CD4-positive, alpha-beta memory T cell (primary cell): ENCODE results near the gene BICDL1. TPM values are rescaled to one million over a fixed set of nuclear protein-coding genes. Genes with fewer than 3 reads are reported as not detected.
A peak's percentile ranks its signal among the peaks of the same experiment; 100 is the strongest.

Experiments used
- CTCF ChIA-PET: fragments of 350-600 bp; sonication (Branson Sonifier 250); formaldehyde crosslinking; loops from one replicate; lab custom pipeline; 2021; ENCODE audit warnings: inconsistent platforms; ENCODE audit not compliant: partially characterized antibody; lab: Charles Lee
- POLR2A ChIA-PET: fragments of 350-600 bp; sonication (Branson Sonifier 250); formaldehyde crosslinking; loops from one replicate; lab custom pipeline; 2021; ENCODE audit not compliant: partially characterized antibody; lab: Charles Lee
- DNase-seq, 5 donors: peaks; one replicate each; pipeline versions ENCODE4 v3.0.0 to v3.0.0-alpha.2; 2020 to 2022; ENCODE audit warnings: mixed read lengths in 1 of 5
- H3K27ac ChIP-seq: one replicate; pipeline ENCODE4 v1.7.0; 2013; ENCODE audit warnings: low read depth, low read length
- H3K27me3 ChIP-seq: 2 replicates; pipeline ENCODE4 v1.7.0; 2013; ENCODE audit warnings: mild to moderate bottlenecking, low read length, moderate library complexity; ENCODE audit not compliant: insufficient read depth
- H3K36me3 ChIP-seq: 2 replicates; pipeline ENCODE4 v1.7.0; 2013; ENCODE audit warnings: mild to moderate bottlenecking, low read length, moderate library complexity; ENCODE audit not compliant: insufficient read depth
- H3K4me1 ChIP-seq: 2 replicates; pipeline ENCODE4 v1.7.0; 2013; ENCODE audit warnings: mild to moderate bottlenecking, low read length, moderate library complexity; ENCODE audit not compliant: insufficient read depth
- H3K4me3 ChIP-seq, 2 donors: one replicate each; pipeline ENCODE4 v1.7.0; 2013; ENCODE audit warnings: low read length in 2 of 2, mild to moderate bottlenecking in 1 of 2
- H3K9me3 ChIP-seq, 2 donors: one replicate each; pipeline ENCODE4 v1.7.0; 2013; ENCODE audit warnings: low read length in 2 of 2, control low read depth in 1 of 2; ENCODE audit not compliant: control insufficient read depth in 1 of 2
- H3K27ac Mint-ChIP-seq, 7 donors: one replicate each; pipeline ENCODE4 v1.8.0; 2020 to 2021; ENCODE audit warnings: mixed read lengths in 7 of 7, mild to moderate bottlenecking in 6 of 7, inconsistent platforms in 3 of 7, moderate library complexity in 3 of 7
- H3K27me3 Mint-ChIP-seq, 2 donors: one replicate each; pipeline ENCODE4 v1.8.0; 2020 to 2021; ENCODE audit warnings: mixed read lengths in 2 of 2
- H3K36me3 Mint-ChIP-seq, 2 donors: one replicate each; pipeline ENCODE4 v1.8.0; 2020 to 2021; ENCODE audit warnings: mixed read lengths in 2 of 2, inconsistent platforms in 1 of 2, mild to moderate bottlenecking in 1 of 2
- H3K4me1 Mint-ChIP-seq, 4 donors: one replicate each; pipeline ENCODE4 v1.8.0; 2020 to 2021; ENCODE audit warnings: mixed read lengths in 4 of 4, mild to moderate bottlenecking in 1 of 4
- H3K4me3 Mint-ChIP-seq, 8 donors: one replicate each; pipeline ENCODE4 v1.8.0; 2020 to 2021; ENCODE audit warnings: mixed read lengths in 8 of 8, mild to moderate bottlenecking in 7 of 8, moderate library complexity in 6 of 8, inconsistent platforms in 3 of 8
- H3K9me3 Mint-ChIP-seq, 8 donors: one replicate each; pipeline ENCODE4 v1.8.0; 2020 to 2021; ENCODE audit warnings: mixed read lengths in 8 of 8, mild to moderate bottlenecking in 5 of 8, inconsistent platforms in 3 of 8, moderate library complexity in 1 of 8
- intact Hi-C: fragments of 100-400 bp; cut with micrococcal nuclease; formaldehyde crosslinking; loops from one replicate; pipeline ENCODE4 v1.15.1; 2023
- polyA plus RNA-seq, 2 donors: library from polyadenylated mRNA; unstranded; fragments of 300-500 nt; fragmentation: Illumina TruSeq; gene quantifications; one replicate each; pipeline ENCODE4 v1.2.3, GENCODE V29; 2021
- total RNA-seq, 2 experiments: library from RNA; stranded (reverse); gene quantifications; one replicate each; pipeline ENCODE4 v1.2.3, GENCODE V29; 2021

BICDL1 gene
- total and polyA plus RNA-seq, 4 experiments from 2014 or later: 2.3 to 153 (median 73.2) TPM

GRCh38 chr12:120048263-120048662 lies 59.2 kb downstream of the BICDL1 start:
- H3K27me3 ChIP-seq: no peaks in the 10 kb centered on the region
- H3K9me3 ChIP-seq: no peaks in the 10 kb centered on the region
- intact Hi-C loops: loop anchor here (2.0 kb wide), 1 partner anchor 41 kb away; no protein-coding TSS in a partner anchor
- peak overlapping the region; percentile 77 to 94 (median 90) for H3K27ac Mint-ChIP-seq
- peaks cover 35% of the 10 kb centered on the region for H3K4me1 ChIP-seq
- H3K27me3 Mint-ChIP-seq: no peaks in the 10 kb centered on the region
- H3K4me3 ChIP-seq: no peak overlapping the region
- peak in 4 of 5 donors; percentile 9 to 33 (median 14) for DNase-seq
- peaks cover 13 to 32% of the 10 kb centered on the region in 2 donors for H3K36me3 Mint-ChIP-seq
- peaks cover 28 to 40% (median 35%) of the 10 kb centered on the region in 4 donors for H3K4me1 Mint-ChIP-seq
- ChIA-PET POLR2A (interaction anchor here (0.9 to 3.4 kb wide), 7 partner anchors 14 to 59 kb away, joined by 3 to 27 read pairs (median 6); partner anchors contain the start of gene BICDL1), CTCF (interaction anchor here (0.9 to 1.5 kb wide), 4 partner anchors 20 to 58 kb away, joined by 3 to 4 read pairs (median 4); no protein-coding TSS in a partner anchor)
- peak overlapping the region; percentile 37 for H3K27ac ChIP-seq
- peaks cover 0 to 3% (median 0%) of the 10 kb centered on the region in 8 donors for H3K9me3 Mint-ChIP-seq
- H3K4me3 Mint-ChIP-seq: peak overlapping the region in 6 of 8 donors; percentile 5 to 64 (median 53)
- no peaks in the 10 kb centered on the region for H3K36me3 ChIP-seq

GRCh38 chr12:120049426-120049825 lies 60.4 kb downstream of the BICDL1 start:
- ChIA-PET POLR2A (interaction anchor here (2.2 to 2.5 kb wide), 2 partner anchors 36 to 42 kb away, joined by 6 to 10 read pairs; no protein-coding TSS in a partner anchor), CTCF (no interaction called here)
- H3K4me3 ChIP-seq: no peak overlapping the region
- H3K4me3 Mint-ChIP-seq: peak overlapping the region in 1 of 8 donors; percentile 4
- no peaks in the 10 kb centered on the region for H3K9me3 ChIP-seq
- H3K27ac ChIP-seq: no peak overlapping the region
- intact Hi-C loops: loop anchor here (2.0 kb wide), 1 partner anchor 43 kb away; no protein-coding TSS in a partner anchor
- no peaks in the 10 kb centered on the region for H3K36me3 ChIP-seq
- H3K36me3 Mint-ChIP-seq: peaks cover 16 to 28% of the 10 kb centered on the region in 2 donors
- DNase-seq: no peak
- peak overlapping the region in 6 of 7 donors; percentile 5 to 89 (median 12) for H3K27ac Mint-ChIP-seq
- H3K27me3 ChIP-seq: no peaks in the 10 kb centered on the region
- peaks cover 28 to 42% (median 39%) of the 10 kb centered on the region in 4 donors for H3K4me1 Mint-ChIP-seq
- H3K4me1 ChIP-seq: peaks cover 35% of the 10 kb centered on the region
- peaks cover 0 to 2% (median 0%) of the 10 kb centered on the region in 8 donors for H3K9me3 Mint-ChIP-seq
- no peaks in the 10 kb centered on the region for H3K27me3 Mint-ChIP-seq

DNA sequence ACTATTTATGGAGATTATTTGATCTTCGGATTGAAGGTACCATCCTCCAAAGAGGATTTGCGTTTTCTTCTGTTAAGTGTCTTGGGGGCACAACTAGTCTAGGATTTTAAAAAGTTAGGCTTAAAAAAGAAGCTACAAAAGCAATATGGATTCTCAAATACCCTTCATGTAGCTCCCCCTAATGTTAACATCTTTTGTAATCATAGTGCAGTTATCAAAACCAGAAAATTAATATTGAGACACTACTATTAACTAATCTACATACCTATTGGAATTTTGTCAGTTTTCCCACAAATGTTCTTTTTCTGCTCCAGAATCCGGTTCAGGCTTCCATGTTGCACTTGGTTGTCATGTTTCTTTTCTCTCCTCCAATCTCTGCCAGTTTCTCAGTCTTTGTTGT lies 62.5 kb downstream of the BICDL1 start:
- Mint-ChIP-seq H3K27me3 (no peaks in the 10 kb centered on the region), H3K9me3 (no peaks in the 10 kb centered on the region), H3K36me3 (peaks cover 18 to 20% of the 10 kb centered on the region in 2 donors), H3K27ac (no peak overlapping the region), H3K4me3 (no peak overlapping the region), H3K4me1 (peaks cover 28 to 36% (median 35%) of the 10 kb centered on the region in 4 donors)
- H3K4me1 ChIP-seq: peaks cover 33% of the 10 kb centered on the region
- intact Hi-C loops: no loop called here
- POLR2A ChIA-PET: no interaction called here
- no peak overlapping the region for H3K4me3 ChIP-seq
- H3K27ac ChIP-seq: no peak overlapping the region
- H3K36me3 ChIP-seq: no peaks in the 10 kb centered on the region
- no peaks in the 10 kb centered on the region for H3K27me3 ChIP-seq
- CTCF ChIA-PET: no interaction called here
- H3K9me3 ChIP-seq: no peaks in the 10 kb centered on the region
- DNase-seq: no peak

- Histone ChIP-seq H3K9me3 (no peaks in the 10 kb centered on the region), H3K36me3 (no peaks in the 10 kb centered on the region), H3K27ac (no peak overlapping the region), H3K4me3 (no peak overlapping the region), H3K4me1 (peaks cover 5% of the 10 kb centered on the region), H3K27me3 (no peaks in the 10 kb centered on the region)
- POLR2A ChIA-PET: no interaction called here
- no peaks in the 10 kb centered on the region for H3K27me3 Mint-ChIP-seq
- H3K9me3 Mint-ChIP-seq: no peaks in the 10 kb centered on the region
- CTCF ChIA-PET: no interaction called here
- no peak overlapping the region for H3K27ac Mint-ChIP-seq
- DNase-seq: no peak
- H3K4me1 Mint-ChIP-seq: peaks cover 10 to 15% (median 13%) of the 10 kb centered on the region in 4 donors
- no peak overlapping the region for H3K4me3 Mint-ChIP-seq
- peaks cover 18 to 20% of the 10 kb centered on the region in 2 donors for H3K36me3 Mint-ChIP-seq
- intact Hi-C loops: no loop called here
Observed at GRCh38 chr12:120054293-120054692, 65.3 kb downstream of the BICDL1 start.

DNA sequence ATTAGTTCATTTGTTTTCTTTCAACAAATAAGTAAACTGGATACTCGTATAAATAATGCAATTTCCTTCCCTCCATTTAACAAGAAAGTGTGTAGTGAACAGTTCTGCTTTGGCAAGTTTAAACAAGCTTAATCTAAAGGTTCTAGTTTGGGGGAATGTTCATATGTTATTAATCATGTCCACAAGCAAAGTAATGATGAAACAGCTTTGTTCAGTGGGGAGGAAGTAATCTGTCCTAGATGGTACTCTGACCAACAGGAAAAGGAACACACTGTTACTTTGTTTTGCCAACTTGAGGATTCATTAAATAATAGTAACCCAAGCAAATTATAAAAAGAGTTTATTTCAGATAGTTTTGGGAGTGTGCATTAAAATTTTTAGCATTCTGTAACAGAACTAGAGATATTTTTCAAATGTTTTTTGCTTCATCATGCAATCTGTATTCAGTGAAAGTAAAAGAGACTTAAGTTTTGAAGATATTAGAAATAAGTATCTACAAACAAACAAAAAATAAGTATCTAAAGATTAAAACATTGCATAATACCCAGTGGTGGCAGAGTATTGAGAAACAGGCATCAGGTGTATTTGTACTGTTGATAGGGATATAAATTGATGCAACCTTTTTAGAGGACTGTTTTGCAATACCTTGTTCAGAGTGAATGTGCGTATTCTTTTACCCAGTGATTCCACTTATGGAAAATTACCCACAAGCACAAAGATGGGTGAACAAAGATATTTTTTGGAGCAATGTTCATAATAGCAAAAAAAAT lies 66.4 kb downstream of the BICDL1 start:
- no peak for DNase-seq
- H3K9me3 Mint-ChIP-seq: no peaks in the 10 kb centered on the region
- intact Hi-C loops: no loop called here
- no peak overlapping the region for H3K27ac ChIP-seq
- no peaks in the 10 kb centered on the region for H3K4me1 ChIP-seq
- H3K4me1 Mint-ChIP-seq: peaks cover 4 to 11% (median 7%) of the 10 kb centered on the region in 4 donors
- CTCF ChIA-PET: no interaction called here
- H3K27me3 ChIP-seq: no peaks in the 10 kb centered on the region
- no peaks in the 10 kb centered on the region for H3K27me3 Mint-ChIP-seq
- no peak overlapping the region for H3K4me3 Mint-ChIP-seq
- no peak overlapping the region for H3K4me3 ChIP-seq
- POLR2A ChIA-PET: no interaction called here
- H3K36me3 ChIP-seq: no peaks in the 10 kb centered on the region
- peaks cover 18 to 20% of the 10 kb centered on the region in 2 donors for H3K36me3 Mint-ChIP-seq
- H3K9me3 ChIP-seq: no peaks in the 10 kb centered on the region
- no peak overlapping the region for H3K27ac Mint-ChIP-seq

- ChIA-PET POLR2A (interaction anchor here (1.6 kb wide), 1 partner anchor 68 kb away, joined by 4 read pairs; the partner anchor contains the start of gene BICDL1), CTCF (interaction anchor here (1.0 kb wide), 2 partner anchors 14 to 49 kb away, joined by 3 read pairs; no protein-coding TSS in a partner anchor)
- no peaks in the 10 kb centered on the region for H3K27me3 Mint-ChIP-seq
- no peak for DNase-seq
- no peak overlapping the region for H3K4me3 ChIP-seq
- H3K27ac Mint-ChIP-seq: no peak overlapping the region
- intact Hi-C loops: no loop called here
- H3K36me3 Mint-ChIP-seq: peaks cover 16 to 28% of the 10 kb centered on the region in 2 donors
- H3K4me1 ChIP-seq: no peaks in the 10 kb centered on the region
- no peaks in the 10 kb centered on the region for H3K27me3 ChIP-seq
- H3K36me3 ChIP-seq: no peaks in the 10 kb centered on the region
- H3K4me1 Mint-ChIP-seq: peaks cover 4 to 11% (median 7%) of the 10 kb centered on the region in 4 donors
- H3K9me3 Mint-ChIP-seq: no peaks in the 10 kb centered on the region
- H3K27ac ChIP-seq: no peak overlapping the region
- peak overlapping the region in 1 of 8 donors; percentile 42 for H3K4me3 Mint-ChIP-seq
- H3K9me3 ChIP-seq: no peaks in the 10 kb centered on the region
Observed at GRCh38 chr12:120056739-120057138, 67.7 kb downstream of the BICDL1 start.

GRCh38 chr12:120060196-120060595 lies 71.2 kb downstream of the BICDL1 start:
- no peak for DNase-seq
- Histone ChIP-seq H3K27me3 (no peaks in the 10 kb centered on the region), H3K9me3 (no peaks in the 10 kb centered on the region), H3K4me1 (no peaks in the 10 kb centered on the region), H3K27ac (no peak overlapping the region), H3K4me3 (no peak overlapping the region), H3K36me3 (peaks cover under 1% of the 10 kb centered on the region)
- POLR2A ChIA-PET: no interaction called here
- H3K9me3 Mint-ChIP-seq: no peaks in the 10 kb centered on the region
- peaks cover 0 to 3% (median under 1%) of the 10 kb centered on the region in 4 donors for H3K4me1 Mint-ChIP-seq
- no peak overlapping the region for H3K4me3 Mint-ChIP-seq
- CTCF ChIA-PET: no interaction called here
- H3K36me3 Mint-ChIP-seq: peaks cover 19 to 38% of the 10 kb centered on the region in 2 donors
- H3K27me3 Mint-ChIP-seq: no peaks in the 10 kb centered on the region
- intact Hi-C loops: no loop called here
- peak overlapping the region in 1 of 7 donors; percentile 5 for H3K27ac Mint-ChIP-seq
